ENCODE measurements around the gene ATP5PO. TPM values are rescaled to one million over a fixed set of nuclear protein-coding genes. Genes with fewer than 3 reads are reported as not detected.

The ATP5PO gene
- total RNA-seq, 4 donors from 2014 or later: 184 to 354 (median 297) TPM

GRCh38 chr21:33961061-33961460, 45.5 kb upstream of the ATP5PO start:
- Histone ChIP-seq H3K9me3 (peaks cover 0 to 19% (median 8%) of the 10 kb centered on the region in 3 donors), H3K36me3 (no peaks in the 10 kb centered on the region), H3K27ac (no peak overlapping the region), H3K4me3 (no peak overlapping the region), H3K27me3 (no peaks in the 10 kb centered on the region), H3K4me1 (no peaks in the 10 kb centered on the region)
- 81 to 83% methylated on average over 6 of the region's 6 CpGs for WGBS, 2 donors
- DNase-seq: no peak
- intact Hi-C loops (cut with DNase I): no loop called here
- TF ChIP-seq POLR2A (IDR thresholded peaks at IDR 0.05): no peak
- TF ChIP-seq, protein P1, sequence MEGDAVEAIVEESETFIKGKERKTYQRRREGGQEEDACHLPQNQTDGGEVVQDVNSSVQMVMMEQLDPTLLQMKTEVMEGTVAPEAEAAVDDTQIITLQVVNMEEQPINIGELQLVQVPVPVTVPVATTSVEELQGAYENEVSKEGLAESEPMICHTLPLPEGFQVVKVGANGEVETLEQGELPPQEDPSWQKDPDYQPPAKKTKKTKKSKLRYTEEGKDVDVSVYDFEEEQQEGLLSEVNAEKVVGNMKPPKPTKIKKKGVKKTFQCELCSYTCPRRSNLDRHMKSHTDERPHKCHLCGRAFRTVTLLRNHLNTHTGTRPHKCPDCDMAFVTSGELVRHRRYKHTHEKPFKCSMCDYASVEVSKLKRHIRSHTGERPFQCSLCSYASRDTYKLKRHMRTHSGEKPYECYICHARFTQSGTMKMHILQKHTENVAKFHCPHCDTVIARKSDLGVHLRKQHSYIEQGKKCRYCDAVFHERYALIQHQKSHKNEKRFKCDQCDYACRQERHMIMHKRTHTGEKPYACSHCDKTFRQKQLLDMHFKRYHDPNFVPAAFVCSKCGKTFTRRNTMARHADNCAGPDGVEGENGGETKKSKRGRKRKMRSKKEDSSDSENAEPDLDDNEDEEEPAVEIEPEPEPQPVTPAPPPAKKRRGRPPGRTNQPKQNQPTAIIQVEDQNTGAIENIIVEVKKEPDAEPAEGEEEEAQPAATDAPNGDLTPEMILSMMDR (IDR thresholded peaks at IDR 0.05): no peak

DNA sequence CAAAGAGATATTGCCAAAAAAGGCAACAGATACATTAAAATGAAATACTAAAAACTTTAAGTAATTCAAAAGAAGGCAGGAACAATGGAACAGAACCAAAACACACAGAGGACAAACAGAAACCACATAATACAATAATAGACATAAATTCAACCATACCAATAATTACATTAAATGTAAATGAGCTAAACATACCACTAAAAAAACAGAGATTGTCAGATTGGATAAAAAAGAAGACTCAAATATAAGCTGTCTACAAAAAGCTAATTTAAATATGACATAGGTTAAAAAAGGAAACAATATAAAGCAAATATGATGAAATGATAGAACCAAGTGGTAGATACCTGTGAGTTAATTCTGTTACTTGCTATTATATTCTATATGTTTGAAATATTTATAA, 44.1 kb upstream of the ATP5PO start:
- DNase-seq: no peak
- Histone ChIP-seq H3K27ac (no peak overlapping the region), H3K4me3 (no peak overlapping the region), H3K4me1 (no peaks in the 10 kb centered on the region), H3K36me3 (no peaks in the 10 kb centered on the region), H3K27me3 (no peaks in the 10 kb centered on the region), H3K9me3 (peaks cover 0 to 19% (median 8%) of the 10 kb centered on the region in 3 donors)
- no peak for TF ChIP-seq POLR2A (IDR thresholded peaks at IDR 0.05)
- TF ChIP-seq, protein P1 (IDR thresholded peaks at IDR 0.05): no peak
- intact Hi-C loops (cut with DNase I): no loop called here

DNA sequence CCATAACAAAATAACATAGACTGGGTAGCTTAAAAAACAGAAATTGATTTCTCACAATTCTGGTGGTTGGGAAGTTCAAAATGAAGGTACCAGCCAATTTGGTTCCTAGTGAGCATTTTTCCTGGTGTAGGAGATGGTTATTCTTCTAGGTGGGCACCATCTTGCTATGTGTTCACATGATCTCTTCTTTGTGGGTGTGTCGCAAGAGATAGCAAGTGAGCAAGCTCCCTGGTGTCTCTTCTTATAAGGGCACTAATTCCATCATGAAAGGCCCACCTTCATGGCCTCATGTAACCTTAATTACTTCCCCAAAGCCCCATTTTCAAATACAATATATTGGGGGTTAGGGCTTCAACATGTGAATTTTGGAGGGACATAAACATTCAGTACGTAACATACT, 38.8 kb upstream of the ATP5PO start:
- H3K4me3 ChIP-seq: no peak overlapping the region
- intact Hi-C loops (cut with DNase I): no loop called here
- no peaks in the 10 kb centered on the region for H3K36me3 ChIP-seq
- H3K27ac ChIP-seq: no peak overlapping the region
- TF ChIP-seq, protein P1 (IDR thresholded peaks at IDR 0.05): no peak
- no peak for TF ChIP-seq POLR2A (IDR thresholded peaks at IDR 0.05)
- H3K4me1 ChIP-seq: peaks cover 0 to 6% (median 1%) of the 10 kb centered on the region in 3 donors
- 94 to 100% methylated on average over 2 of the region's 2 CpGs for WGBS, 2 donors
- H3K27me3 ChIP-seq: no peaks in the 10 kb centered on the region
- peaks cover 0 to 6% (median 0%) of the 10 kb centered on the region in 3 donors for H3K9me3 ChIP-seq
- no peak for DNase-seq

- H3K36me3 ChIP-seq: no peaks in the 10 kb centered on the region
- H3K27ac ChIP-seq: peak overlapping the region in 2 of 4 donors; percentile 13 to 64
- peaks cover 20 to 35% (median 25%) of the 10 kb centered on the region in 3 donors for H3K4me1 ChIP-seq
- DNase-seq: no peak
- H3K27me3 ChIP-seq: no peaks in the 10 kb centered on the region
- H3K9me3 ChIP-seq: no peaks in the 10 kb centered on the region
- intact Hi-C loops (cut with DNase I): no loop called here
- 71 to 80% methylated on average over 5 to 8 of the region's 8 CpGs for WGBS, 2 donors
- TF ChIP-seq, protein P1 (IDR thresholded peaks at IDR 0.05): no peak
- no peak for TF ChIP-seq POLR2A (IDR thresholded peaks at IDR 0.05)
- no peak overlapping the region for H3K4me3 ChIP-seq
These were observed 35.9 kb upstream of the ATP5PO start for GRCh38 chr21:33951276-33952178.

GRCh38 chr21:33950431-33951079, 35.0 kb upstream of the ATP5PO start:
- 65 to 79% methylated on average over 10 of the region's 10 CpGs for WGBS, 2 donors
- TF ChIP-seq, protein P1 (IDR thresholded peaks at IDR 0.05): no peak
- TF ChIP-seq POLR2A (IDR thresholded peaks at IDR 0.05): no peak
- intact Hi-C loops (cut with DNase I): no loop called here

More at GRCh38 chr21:33950431-33951079, 35.0 kb upstream of the ATP5PO start:
- no peak overlapping the region for H3K4me3 ChIP-seq
- DNase-seq: no peak
- H3K4me1 ChIP-seq: peaks cover 20 to 45% (median 31%) of the 10 kb centered on the region in 3 donors
- H3K36me3 ChIP-seq: no peaks in the 10 kb centered on the region
- H3K9me3 ChIP-seq: no peaks in the 10 kb centered on the region
- H3K27ac ChIP-seq: peak overlapping the region; percentile 12 to 94 (median 90)
- no peaks in the 10 kb centered on the region for H3K27me3 ChIP-seq

Data from esophagus squamous epithelium (tissue), 5 donors.